GM19438 (cell line): ENCODE measurements around the gene DIRAS3.
"Not testable (repeated sequence)": the region's sequence is repeated elsewhere in the genome, so short reads cannot be mapped to it uniquely, and the experiment has no call there.

Experiments used
- ATAC-seq: cut with Tn5 transposase; IDR thresholded peaks from one replicate; pipeline ENCODE4 v1.9.1; 2021; ENCODE audit warnings: low read depth; ENCODE audit not compliant: unreplicated experiment

DIRAS3 gene, protein sequence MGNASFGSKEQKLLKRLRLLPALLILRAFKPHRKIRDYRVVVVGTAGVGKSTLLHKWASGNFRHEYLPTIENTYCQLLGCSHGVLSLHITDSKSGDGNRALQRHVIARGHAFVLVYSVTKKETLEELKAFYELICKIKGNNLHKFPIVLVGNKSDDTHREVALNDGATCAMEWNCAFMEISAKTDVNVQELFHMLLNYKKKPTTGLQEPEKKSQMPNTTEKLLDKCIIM

DNA sequence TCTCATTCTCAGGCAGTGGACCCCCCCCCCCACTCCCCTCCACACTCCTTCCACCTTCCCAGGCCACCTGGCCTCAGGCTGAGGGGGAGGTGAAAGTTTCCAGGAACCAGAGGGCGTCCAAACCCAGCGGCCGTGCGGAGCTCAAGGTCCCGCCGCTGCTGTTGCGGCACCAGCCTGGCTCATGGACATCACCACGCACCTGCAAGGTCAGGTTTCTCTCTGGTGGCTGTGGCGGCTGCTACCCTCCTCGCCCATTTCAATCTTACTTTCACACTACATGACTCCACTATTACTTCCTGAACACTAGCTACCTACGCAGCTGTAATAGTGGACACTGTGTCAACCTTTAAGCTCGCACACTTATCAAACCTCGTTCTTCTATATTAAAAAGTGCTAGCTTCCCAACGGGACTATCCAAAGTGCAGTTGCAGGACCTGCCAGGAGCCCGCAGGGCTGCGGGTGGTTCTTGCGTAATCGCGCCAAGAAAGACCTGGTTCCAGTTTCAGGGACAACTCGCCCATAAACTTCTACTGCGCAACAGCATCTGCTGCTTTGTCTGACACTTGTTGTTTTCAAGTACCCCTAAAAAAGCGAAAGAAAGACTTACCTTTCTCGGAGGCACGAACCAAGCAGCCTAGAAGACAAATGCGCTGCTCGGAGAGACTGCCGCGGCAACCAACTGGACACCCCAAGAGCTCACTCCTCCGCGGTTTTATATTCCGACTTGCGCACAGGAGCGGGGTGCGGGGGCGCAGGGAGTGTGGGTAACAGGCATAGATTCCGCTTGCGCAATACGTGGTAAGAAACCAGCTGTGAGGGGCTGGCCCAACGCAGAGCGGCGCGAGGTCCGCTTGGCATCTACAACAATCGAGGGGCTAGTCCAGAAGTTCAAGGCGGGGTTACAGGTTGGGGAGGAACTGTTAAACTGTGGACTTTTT is at the start of gene DIRAS3:
Gene DIRAS3, minus strand, starts transcription at position 687 of the 938 bp plus-strand sequence. CDS start 3,330 bp downstream, outside the sequence.
- no peak for ATAC-seq

GRCh38 chr1:68093737-68094136 is 43.3 kb upstream of the DIRAS3 start:
- ATAC-seq = no peak

- ATAC-seq = no peak
Measured at GRCh38 chr1:68087184-68087583, 36.8 kb upstream of the DIRAS3 start.

DNA sequence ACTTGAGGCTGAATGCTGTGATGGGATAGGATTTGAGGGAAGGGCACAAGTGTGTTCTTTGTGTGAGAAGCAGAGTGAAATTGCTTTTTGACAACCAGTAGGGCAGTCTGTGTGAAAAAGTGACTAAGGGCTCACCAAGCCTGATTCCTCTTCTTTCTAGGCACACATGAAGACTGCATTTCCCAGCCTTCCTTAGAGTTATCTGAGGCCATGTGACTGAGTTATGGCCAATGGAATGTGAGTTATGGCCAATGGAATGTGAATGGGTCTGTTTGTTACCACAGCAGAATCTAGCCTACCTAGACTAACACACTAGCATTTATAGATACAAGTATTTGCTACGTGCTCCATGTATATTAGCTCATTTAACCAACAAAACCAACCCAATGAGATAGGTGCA is 35.3 kb upstream of the DIRAS3 start:
- no peak for ATAC-seq

DNA sequence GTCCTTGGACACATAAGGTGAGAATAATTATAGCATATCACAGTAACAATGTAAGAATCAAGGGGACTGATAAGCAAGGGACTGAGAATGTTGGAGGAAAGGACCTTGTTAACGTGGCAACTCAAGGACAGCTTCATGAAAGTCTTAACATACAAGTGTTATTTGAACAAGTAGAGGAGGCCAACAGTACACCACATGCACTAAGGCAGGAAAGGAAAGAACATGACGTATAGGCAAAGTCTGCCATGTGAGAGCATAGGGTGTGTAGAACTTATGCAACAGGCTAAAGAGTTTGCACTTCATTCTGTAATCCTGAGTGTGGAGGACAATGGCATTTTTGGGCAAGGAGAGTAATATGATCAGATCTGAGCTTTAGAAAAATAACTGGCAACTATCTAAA is 33.3 kb upstream of the DIRAS3 start:
- no peak for ATAC-seq

DNA sequence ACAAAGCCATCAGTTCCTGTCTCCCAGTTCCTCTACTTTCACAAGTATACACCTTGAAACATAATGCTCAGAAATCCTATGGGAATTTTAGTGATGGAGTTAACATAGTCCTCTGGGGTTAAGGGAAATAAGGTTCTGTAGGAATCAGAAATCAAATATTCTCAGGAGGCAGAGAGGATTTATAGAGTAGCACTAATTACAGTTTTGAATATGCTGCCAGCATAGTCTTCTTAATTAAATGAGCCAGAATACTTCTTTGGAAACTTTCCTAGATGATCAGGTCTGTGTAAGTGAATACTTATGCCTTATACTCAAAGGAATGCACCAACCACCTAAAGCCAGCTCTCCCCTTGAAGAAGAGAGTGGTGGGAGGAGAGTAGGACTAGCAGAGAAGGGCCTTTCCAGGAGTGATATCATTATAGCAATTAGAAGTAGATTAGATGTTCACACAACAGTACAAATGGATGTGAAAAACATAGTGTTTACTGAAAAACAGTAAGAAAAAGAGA is 31.4 kb upstream of the DIRAS3 start:
- ATAC-seq = no peak

DNA sequence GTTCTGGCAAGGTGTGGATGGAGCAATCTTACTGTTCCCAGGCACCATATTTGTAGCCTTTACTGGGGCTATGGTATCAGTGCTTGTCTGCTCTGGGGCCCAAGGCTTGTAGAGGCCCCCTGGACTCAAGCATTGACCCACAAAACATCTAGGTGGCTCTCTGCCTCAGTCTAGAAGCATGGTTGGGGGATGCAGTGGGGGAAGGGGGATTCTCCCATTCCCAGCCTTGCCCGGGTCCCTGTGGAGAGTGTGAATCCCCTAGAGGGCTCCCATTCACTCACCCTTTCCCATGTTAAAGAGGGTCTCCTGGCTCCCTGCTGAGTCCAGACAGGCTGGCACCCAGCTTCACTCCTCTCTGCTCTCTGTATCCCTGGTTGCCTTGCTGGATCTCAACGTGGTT is 28.2 kb upstream of the DIRAS3 start:
- no peak for ATAC-seq

- no peak for ATAC-seq
Measured at GRCh38 chr1:68074472-68074871, 24.0 kb upstream of the DIRAS3 start.

DNA sequence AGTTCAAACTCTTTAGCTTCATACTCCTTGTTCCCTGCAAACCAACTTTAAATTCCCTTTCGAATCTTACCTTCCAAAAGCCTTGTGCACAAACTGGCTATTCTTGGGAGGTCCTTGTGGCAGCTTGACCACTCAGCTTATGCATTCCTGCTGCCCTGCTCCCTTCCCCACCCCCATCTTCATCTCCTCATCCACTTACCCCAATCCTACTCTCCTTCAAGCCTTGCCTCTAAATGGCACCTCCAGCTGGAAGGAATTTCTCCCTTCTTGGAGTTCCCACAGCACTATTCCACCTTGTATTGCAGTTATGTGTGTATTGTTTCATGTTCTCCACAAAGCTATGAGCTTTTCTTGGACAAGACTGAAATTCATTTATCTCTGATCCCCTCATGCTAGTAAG is 15.3 kb upstream of the DIRAS3 start:
- no peak for ATAC-seq

GRCh38 chr1:68058053-68058452 is 7.6 kb upstream of the DIRAS3 start:
- not testable (repeated sequence) for ATAC-seq

DNA sequence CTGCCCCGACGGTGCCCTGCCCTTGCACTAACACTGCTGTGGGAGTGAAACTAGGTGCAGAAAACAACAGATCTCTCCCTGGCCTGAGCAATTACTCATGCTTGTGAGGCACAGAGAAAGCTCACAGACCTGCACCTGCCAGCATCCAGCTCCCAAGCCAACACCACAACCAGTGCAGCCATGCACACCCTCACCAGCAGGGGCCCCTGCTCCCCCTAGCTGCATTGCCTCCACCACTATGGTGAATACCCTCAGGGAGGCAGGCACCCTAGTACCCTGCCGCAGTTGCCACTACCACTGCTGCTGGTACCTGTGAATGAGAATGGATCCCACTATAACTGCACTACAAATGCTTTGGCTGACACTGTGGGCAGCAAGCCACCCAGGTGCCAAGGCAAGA is 7.1 kb upstream of the DIRAS3 start:
- no peak for ATAC-seq

DNA sequence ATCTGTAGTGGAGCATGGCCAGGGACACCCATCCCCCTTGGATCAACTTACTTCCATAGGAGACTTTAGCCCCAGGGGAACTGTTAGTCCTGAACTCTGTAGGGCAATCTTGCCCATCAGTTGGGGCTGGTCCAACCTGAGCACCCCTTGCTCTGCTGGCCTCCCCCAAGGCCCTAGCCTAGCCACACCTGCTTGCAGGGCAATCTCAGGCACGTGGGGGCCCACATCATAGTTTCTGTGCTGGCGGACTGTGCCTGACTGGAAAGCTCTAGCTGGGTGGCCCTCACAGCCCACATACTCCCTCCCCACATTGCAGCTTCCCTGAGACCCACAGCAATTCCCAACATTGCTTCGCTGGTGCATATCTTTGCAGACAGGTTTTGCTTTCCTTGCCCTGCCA is 6.6 kb upstream of the DIRAS3 start:
- no peak for ATAC-seq

DNA sequence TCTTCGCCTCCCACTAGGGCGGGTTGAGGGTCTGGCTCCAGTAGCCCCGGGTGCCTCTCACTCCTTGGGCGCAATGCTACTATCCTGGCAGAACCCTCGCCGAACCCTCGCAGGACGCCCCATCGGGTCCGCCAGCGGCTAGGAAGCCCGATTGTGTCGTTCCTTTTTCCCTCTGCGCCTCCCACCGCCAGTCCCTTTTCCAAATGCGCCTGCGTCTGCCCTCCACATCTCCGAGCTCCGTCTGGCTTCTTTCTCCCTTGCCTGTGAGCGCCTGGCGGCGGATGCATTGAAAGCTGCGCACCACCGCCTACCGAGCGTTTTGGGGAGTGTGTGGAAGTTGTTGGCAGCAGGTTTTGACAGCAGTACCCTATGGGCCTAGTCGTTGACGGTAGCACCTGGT is 1.0 kb upstream of the DIRAS3 start:
- no peak for ATAC-seq

DNA sequence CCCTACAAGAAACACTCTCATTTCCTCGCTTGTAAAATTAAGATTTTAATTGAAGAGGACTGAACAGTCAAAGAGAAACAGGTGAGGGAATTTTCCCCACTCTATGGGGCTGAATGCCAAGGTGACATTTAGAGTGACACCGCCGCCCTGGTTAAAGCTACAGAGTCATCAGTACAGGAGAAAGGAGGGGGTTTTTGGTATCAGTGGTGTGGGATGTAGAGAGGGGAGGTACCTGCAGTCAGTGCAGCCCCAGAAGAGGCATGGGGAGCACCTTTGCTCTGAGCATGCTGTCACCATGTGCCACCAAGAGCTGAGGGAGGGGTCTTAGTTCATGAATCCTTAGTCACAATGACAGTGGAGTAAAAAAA is 2.8 kb downstream of the DIRAS3 start:
- no peak for ATAC-seq

DNA sequence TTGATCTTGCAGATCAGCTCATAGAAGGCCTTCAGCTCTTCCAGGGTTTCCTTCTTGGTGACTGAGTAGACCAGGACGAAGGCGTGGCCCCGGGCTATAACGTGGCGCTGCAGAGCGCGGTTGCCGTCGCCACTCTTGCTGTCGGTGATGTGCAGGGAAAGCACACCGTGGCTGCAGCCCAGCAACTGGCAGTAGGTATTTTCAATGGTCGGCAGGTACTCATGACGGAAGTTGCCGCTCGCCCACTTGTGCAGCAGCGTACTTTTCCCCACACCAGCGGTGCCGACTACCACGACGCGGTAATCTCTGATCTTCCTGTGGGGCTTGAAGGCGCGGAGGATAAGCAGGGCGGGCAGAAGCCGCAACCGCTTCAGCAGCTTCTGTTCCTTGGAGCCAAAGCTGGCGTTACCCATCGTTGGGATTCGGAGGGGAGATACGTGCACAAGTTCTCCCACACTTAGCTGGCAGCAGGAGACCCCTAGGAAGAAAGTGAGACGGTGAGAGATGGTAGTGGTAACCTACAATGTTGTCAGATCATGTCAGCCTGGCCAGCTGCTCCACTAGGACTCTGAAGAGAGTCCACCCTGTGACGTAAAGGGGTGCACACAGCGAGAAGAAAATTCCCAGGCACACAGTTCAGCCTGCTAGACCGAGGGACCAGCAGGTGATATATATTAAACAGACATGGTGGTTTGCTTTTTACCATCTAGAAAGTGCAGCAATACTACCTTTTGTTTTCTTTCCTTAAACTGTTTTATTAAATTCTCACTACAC is 3.4 kb downstream of the DIRAS3 start:
- ATAC-seq = no peak

GRCh38 chr1:68046423-68046822 is 4.0 kb downstream of the DIRAS3 start:
- no peak for ATAC-seq

GRCh38 chr1:68045511-68046180 is 4.8 kb downstream of the DIRAS3 start:
- no peak for ATAC-seq

DNA sequence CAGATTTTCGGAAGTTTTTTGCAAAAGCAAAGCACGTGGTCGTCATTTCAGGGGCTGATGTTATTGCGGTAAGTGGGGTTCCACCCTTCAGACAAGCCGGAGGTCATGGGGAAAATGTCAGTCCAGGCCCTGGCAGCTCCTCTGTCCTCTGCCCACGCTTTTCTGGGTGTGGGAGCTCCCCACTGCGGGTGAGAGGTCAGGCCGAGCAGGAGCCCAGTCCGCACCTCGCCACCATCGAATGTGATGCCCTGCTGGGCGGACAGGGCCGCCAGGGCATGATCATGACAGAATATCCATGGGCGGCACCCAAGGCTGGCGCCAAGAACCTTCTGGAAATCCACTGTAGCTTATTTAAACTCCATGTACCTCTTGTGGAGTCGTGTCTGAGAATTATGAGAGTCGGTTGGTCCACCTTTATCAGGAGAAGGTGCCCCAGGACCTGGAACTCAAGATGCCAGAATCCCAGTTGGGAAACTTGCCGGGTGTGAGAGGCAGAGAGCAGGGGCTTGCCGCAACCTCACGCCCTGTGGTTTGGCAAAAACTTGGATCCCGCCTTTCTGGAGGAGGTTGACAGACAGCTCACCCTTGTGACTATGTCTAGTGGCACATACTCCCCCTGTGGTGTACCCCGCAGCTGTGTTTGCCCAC is 6.9 kb downstream of the DIRAS3 start:
- no peak for ATAC-seq

DNA sequence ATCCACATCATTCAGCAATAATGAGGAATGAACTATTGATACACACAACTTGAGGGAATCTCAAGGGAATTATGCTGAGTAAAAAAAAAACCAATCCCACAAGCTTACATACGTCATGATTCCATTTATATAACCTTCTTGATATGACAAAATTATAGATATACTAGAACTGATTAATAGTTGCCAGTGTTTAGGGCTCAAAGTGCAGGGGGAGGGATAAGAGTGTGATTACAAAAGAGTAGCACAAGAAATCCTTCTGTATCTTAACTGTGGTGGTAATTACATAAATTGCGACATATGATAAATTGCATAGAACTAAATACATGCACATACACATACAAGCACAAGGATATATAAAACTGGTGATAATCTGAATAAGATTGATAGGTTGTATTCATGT is 13.5 kb downstream of the DIRAS3 start:
- ATAC-seq = no peak

GRCh38 chr1:68029444-68029843 is 21.0 kb downstream of the DIRAS3 start:
- no peak for ATAC-seq
